Epithelial cell of prostate (primary cell): ENCODE measurements around the gene C3orf52.
A peak's percentile ranks its signal among the peaks of the same experiment; 100 is the strongest.

Experiments
- DNase-seq: peaks from one replicate; pipeline ENCODE4 v3.0.0-alpha.2; 2011; ENCODE audit warnings: low read depth, low spot score
- H3K27ac ChIP-seq: fragments of 450-650 bp; 2 replicates; pipeline ENCODE4 v1.5.1; 2017; ENCODE audit warnings: mild to moderate bottlenecking

Gene C3orf52

DNA sequence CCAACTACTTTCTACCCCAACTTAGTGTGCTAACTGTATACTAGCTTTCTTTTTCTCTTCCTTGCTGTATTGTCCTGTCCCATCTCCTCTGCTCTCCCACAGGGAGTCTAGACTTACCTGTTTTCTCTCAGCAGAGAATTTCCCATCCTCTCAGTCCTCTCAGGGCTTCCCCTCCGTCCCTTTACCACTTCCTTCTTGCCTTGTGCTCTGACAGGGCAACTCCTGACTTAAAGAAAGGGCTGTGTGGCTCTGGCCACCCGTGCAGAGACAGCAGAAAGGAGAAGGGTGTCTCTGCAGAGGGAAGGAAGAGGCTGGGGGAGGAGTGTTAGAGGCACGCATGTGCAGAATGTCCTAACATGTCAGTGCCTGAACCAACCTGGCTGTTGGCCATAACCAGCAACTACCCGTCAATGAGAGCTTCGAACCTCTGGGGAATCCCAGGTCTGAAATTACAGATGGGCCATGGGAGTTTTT is 46.8 kb downstream of the C3orf52 start, which contains the start of gene GCSAM:
TSS of gene GCSAM (minus strand) at position 274 of the 474 bp plus-strand sequence. CDS start at position 146, 128 bp downstream.
- peak within 1 kb of the TSS; percentile 15 for H3K27ac ChIP-seq
- peak; percentile 50 for DNase-seq

DNA sequence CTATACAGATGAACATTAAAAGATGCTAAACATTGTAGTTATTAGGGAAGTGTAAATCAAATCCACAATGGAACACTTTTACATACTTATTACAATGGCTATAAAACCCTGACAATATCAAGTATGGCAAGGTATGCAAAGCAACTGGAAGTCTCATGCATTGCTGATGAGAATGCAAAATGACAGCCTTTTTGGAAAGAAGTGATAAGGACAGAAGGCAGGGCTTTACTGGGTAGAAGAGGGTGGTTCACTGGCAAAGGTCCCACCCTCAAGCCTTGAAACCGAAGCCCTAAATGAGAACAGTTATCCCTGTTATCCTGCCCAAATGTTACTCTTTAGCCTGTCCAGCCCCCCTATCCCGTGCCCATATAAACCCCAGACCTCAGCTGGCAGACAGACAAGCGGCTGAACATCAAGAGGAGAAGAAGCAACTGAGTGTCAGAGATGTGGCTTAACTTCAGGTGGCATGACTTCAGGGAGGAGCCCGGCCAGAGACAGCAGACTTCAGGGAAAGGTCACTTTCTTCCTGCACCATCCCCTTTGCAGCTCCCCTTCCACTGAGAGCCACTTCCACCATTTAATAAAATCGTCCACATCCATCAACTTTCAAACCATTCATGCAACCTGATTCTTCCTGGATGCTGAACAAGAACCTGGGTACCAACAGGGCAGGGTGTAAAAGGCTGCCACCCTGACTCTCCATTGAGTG is 47.6 kb downstream of the C3orf52 start:
- H3K27ac ChIP-seq = no peak overlapping the region

DNA sequence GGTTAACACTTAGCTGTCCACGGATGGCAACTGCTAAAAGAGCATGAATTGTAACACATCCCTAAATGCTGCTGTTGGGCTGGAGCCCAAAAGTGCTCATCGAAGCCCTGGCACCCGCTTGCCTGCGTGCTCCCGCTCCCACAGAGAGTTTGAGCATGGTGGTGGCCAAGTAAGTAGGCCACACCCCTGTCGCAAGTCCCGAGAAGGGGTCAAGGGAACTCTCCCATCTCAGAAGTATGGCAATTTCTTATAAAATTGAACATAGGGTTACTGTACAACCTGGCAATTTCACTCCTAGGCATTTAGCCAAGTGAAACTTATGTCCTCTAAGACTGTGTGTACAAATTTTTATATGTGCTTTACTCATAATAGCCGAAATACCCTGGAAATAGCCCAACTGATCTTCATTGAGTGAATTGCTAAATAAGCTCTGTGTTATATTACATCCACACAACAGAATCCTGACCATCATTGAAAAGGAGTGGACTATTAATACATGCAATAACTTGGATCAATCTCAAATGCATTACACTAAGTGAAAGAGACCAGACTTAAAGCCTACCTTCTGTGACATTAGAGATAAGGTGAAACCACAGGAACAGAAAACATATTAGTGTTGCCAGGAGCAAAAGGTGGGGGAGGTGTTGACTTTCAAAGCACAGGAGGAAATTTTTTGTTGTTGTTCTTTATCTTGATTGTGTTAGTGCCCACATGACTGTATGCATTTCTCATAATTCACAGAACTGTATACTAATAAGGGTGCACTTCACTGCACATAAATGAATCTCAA is 48.3 kb downstream of the C3orf52 start:
- no peak overlapping the region for H3K27ac ChIP-seq
- DNase-seq = no peak

More for the DNA sequence above, 47.6 kb downstream of the C3orf52 start:
- DNase-seq = no peak

DNA sequence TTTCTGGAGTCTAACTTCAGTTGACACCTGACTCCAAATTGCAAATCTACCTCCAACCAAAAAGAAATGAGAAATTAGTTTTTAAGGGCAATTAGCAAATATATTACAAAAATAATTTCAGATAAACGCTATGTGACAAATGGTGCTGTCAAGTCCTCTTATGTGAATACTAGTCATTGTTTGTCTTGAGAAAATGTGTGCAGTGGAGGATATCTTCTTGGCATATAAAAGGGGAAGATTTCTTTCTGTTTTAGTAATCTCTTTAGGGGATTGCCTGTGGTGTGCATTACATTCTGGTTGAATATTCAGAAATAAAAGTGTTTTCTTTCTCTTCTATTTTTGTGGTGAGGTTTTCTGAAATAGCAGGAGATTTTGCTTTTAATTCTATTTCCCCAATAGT is 49.9 kb downstream of the C3orf52 start:
- DNase-seq = no peak

DNA sequence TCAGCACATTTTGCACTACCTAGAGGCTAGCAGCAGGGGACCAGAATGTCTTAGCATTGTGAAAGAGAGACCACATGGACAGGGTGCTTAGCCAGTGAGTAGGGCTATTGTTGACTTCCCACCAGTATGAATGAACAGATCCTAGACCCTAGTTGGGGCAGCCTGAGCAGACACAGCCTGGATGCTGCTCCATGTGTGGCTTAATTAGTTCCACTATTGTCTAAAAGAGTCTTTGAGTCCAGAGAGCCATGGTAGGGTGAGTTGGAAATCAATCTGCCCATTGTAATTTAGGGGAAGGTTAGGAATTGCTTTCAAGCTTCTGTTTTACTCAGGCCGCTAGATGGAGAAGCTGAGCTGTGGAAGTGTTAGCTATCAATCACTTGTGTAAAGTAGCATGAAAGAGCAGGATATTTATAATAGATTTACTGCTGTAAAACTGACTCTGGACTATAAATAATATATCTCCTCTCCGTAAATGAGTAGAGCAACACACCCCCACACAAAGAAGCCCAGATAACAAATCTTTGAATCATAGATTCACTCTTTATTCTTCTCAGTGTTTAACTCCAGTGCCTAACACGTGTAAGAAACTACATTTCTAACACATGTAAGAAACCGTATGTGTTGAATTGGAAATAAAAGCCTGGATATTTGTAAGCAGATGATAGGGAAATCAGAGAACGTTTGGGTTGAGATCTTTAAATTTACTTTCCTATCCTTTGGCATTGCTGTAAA is 50.9 kb downstream of the C3orf52 start:
- DNase-seq = no peak
- H3K27ac ChIP-seq = no peak overlapping the region

More for the DNA sequence above, 49.9 kb downstream of the C3orf52 start:
- no peak overlapping the region for H3K27ac ChIP-seq

DNA sequence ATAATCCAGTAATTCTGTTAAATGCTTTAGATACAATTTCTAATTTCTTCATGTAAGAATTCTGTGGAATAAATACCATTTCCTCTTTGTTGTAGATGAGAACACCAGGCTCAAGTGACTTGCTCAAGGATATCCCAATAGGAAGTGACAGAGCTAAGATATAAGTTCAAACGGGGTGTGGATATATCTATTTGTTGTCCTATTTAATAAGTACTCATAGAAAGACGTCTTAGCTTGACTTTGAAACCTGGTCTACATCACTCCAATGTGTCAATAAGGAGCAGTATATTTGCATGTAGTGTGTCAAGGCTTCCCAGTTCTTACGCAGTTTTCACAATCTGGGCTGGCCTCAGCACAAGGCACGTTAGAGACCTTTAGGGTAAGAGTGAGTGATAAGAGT is 51.6 kb downstream of the C3orf52 start:
- DNase-seq = no peak
- H3K27ac ChIP-seq = no peak overlapping the region

DNA sequence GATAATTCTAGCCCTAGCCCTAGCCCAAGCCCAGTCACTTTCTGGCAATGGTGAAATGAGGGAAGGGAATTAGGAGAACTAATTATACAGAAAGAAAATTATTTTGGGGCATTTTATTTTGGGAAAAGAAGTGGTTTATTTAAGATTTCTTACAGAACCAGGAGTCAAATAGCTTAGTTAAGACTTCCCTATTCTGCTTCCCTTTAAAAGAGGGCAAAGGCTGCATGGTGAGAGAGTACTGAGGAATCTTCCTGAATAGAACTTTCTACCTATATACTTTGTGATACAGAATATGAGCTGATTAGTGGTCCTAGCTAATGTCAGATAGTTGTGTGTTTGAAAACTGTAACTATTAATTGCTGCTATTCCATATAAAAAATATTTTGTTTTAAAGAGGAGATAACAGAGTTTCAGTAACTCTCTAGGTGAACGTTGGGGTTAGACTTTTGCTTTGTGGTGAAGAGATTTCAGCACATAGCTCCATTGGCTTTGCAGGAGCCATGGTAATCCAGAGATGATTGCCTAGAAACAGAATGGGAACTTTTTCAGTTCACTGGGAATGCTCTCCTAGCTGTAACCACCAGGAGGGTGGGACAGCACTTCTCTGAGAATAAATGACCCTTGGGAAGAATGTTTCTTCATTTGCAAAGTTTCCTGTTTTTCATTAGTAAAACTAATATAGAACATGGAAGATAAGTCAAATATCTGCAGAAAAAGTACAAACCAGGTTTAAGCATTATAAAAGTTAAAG is 52.2 kb downstream of the C3orf52 start:
- no peak for DNase-seq
- no peak overlapping the region for H3K27ac ChIP-seq

DNA sequence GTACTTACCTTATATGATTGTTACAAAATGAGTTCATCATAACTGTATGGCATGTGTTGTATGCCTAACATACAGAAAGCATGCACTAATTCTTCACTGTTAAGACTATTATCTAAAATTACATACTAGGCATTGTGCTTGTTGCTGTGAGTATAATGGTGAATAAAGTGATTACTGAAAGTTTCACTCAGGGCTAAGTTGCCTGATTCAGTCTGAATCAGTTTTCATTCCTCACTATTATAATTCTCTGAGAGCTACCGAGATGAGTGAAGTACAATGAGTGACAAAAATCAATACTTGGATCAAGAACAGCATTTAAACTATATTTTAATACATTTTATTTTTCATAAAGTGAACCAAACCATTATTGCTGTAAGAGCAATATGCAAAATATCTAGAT is 54.4 kb downstream of the C3orf52 start:
- no peak overlapping the region for H3K27ac ChIP-seq
- DNase-seq = no peak

DNA sequence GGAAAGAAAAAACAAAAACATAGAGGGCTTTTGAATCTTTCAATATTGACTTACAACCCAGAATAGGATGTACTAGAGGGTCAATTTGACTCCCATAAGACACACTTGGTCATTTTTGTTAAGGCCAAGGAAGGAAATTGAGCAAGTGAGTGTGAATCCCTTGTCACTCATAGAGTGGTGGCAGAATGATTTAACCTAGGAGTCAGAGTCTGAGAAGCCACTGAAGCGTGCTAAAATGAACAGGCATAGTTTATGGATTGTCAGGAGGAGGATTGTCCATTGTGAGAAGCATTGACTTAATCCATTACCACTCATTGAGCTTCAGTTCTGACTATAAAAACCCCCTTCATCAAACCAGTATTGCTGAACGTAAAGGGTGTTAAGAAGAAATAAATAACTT is 55.1 kb downstream of the C3orf52 start:
- no peak for DNase-seq
- H3K27ac ChIP-seq = no peak overlapping the region

DNA sequence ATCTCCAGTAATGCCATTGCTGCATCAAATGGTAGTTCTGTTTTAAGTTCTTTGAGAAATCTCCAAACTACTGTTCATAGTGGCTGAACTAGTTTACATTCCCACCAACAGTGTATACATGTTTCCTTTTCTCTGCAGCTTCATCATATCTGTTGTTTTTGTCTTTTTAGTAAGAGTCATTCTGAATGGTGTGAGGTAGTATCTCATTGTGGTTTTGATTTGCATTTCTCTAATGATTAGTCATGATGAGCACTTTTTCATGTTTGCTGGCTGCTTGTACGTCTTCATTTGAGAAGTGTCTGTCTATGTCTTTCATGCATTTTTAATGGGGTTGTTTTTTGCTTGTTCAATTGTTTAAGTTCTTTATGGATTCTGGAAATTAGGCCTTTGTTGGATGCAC is 57.1 kb downstream of the C3orf52 start:
- DNase-seq = peak; percentile 44
- peak overlapping the region; percentile 11 for H3K27ac ChIP-seq

DNA sequence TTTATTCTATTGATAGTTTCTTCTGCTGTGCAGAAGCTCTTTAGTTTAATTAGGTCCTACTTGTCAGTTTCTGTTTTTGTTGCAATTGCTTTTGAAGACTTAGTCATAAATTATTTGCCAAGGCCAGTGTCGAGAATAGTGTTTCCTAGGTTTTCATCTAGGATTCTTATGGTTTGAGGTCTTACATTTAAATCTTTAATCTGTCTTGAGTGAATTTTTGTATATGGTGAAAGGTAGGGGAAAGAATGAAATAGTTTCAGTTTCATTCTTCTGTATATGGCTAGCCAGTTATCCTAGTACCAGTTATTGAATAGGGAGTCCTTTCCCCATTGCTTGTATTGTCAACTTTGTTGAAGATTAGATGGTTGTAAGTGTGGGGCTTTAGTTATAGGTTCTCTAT is 57.5 kb downstream of the C3orf52 start:
- peak overlapping the region; percentile 11 for H3K27ac ChIP-seq
- DNase-seq = no peak

DNA sequence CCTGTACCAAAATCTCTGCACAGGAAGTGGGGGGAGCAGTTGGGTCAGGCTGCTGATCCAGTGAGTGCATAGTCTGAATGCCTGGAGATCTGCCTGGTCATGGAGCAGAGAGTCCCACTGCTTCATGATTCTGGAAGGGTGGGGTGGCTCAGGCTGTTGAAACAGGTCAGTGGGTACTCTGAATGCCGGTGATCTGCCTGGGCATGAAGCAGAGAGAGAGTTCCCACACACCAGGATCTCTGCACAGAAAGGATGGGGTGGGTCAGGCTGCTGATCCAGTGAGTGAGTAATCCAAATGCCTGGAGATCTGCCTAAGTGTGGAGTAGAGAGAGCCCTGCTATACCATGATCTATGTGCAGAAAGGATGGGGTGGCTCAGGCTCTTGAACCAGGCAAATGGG is 62.9 kb downstream of the C3orf52 start:
- peak; percentile 96 for DNase-seq
- peak overlapping the region; percentile 90 for H3K27ac ChIP-seq

DNA sequence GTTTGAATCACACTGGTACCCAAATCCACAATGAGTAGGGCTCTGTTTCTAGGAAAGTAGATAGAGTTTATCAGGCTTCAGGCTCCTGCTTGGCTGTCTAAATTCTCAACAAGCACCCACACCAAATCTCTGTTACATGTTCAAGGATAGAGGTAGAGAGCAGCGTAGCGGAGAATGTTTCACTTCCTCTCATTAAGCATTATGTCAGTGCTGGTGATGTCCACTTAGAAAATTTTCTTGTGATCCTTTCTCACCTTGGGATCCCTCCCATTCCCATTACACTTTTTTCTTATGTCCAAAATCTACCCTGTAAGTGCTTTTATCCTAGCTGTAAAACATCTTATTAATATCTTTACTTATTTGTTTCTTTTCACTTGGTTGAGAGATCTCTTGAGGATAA is 81.6 kb downstream of the C3orf52 start:
- H3K27ac ChIP-seq = no peak overlapping the region
- no peak for DNase-seq
